HG03103 (cell line): ENCODE measurements around the gene ADAMTSL5.
A peak's percentile ranks its signal among the peaks of the same experiment; 100 is the strongest.
"Not testable (repeated sequence)": the region's sequence is repeated elsewhere in the genome, so short reads cannot be mapped to it uniquely, and the experiment has no call there.

Source experiments
- ATAC-seq: cut with Tn5 transposase; IDR thresholded peaks from one replicate; pipeline ENCODE4 v1.9.1; 2021; ENCODE audit warnings: low read depth; ENCODE audit not compliant: unreplicated experiment

The ADAMTSL5 gene

DNA sequence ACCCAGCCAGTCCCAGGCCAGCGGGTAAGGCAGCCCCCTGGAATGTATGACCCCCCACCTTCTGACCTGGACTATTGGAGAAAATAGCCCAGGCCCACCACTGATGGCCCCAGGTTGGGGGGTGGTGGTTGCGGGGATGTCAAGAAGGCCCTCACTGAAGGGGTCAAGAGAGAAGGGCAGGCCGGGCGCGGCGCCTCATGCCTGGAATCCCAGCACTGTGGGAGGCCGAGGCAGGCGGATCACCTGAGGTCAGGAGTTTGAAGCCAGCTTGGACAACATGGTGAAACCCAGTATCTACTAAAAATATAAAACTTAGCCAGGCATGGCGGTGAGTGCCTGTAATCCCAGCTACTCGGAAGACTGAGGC lies 1.5 kb upstream of the ADAMTSL5 start:
- ATAC-seq, result no peak

DNA sequence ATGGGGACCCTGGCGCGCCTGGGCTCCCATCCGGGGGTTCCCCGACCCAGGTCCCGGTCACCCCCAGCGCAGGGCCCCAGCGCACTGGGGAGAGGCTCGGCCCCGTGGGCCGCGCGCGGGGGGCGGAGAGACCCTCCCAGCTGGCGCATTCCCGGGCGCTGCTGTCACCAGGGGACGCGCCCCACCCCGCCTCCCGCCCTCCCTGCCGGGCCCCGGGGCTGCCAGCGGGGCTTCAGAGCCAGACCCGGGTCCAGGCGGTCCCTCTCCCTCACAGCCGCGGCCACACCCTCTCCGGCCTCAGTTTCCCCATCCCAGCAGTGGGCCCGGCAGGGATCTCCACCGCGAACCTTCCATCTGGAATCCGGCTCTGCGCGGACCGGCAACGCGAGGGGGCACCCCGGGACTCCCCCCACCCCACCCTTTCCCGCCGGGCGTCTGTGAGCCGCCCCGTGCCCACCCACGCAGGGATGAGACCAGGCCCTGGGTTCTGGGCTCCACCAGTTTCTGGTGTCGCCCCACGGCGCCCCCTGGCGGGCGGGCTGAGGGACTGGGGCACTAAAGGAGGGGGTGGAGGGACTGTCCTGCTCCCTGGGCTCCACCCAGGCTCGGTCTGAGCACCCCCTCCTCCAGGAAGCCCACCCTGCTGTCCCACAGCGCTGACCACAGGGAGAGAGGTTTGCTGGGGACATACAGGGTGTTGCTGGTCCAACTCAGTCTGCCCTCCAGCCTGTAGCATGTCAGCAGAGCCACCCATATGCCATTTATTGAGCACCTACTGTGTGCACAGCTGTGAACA lies 878 bp upstream of the ADAMTSL5 start:
- ATAC-seq, result no peak

DNA sequence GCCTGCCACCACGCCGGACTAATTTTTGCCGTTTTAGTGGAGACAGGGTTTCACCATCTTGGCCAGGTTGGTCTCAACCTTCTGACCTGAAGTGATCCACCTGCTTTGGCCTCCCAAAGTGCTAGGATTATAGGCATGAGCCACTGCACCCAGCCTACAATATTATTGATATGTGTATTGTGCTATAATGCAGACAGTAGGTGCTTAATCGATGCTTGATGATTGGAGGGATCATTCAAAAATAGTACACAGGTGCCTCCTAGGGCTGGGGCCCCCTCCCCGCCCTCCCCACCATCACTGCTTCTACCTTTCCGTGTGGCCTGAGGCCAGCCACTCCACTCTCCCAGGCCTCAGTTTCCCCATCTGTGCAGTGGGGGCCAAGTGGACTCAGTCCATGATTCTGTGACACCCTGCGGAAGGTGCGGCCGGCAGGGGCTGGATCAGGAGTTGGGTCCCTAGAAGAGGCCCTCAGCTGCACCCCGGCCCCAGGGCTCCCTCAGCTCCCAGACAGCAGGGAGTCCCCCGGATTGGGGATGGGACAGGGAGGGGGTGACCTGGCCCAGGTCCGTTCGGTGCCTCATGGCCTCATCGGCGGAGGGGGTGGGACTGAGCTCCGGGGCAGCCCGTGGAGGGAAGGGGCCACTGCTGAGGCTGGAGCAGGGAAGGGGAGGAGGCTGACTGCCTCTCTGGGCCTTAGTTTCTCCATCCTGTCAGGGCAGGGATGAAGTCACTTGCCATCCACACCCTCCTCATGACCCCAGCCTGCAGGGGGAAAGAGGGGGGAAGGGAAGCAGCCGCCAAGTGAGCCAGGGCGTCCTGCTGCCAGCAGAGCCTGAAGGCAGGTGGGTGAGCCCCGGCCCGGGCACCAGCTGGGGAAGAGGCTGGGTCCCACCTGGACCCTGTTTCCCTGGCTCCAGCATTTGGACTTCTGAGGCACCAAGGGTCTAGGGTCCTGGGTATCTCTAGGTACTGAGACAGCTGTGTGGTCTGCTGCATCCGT lies 1.2 kb downstream of the ADAMTSL5 start:
- ATAC-seq, result no peak

DNA sequence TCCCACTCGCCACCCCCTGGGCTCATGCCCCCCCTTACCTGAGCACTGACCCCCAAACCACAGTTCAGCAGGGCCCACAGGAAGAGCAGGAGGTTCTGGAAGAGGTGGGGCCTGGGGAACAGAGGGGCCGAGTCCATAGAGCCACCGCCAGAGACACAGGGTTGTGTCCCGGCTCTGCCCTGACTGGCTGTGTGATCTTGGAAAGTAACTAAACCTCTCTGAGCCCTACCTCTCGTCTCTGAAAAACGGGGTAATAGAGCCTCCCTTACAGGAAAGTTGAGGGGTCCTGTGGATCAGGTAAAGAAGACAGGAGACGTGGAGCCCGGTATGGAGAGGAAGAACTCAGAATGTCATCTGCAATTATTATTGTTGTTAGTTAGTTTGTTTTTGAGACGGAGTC lies 2.0 kb downstream of the ADAMTSL5 start:
- no peak for ATAC-seq

DNA sequence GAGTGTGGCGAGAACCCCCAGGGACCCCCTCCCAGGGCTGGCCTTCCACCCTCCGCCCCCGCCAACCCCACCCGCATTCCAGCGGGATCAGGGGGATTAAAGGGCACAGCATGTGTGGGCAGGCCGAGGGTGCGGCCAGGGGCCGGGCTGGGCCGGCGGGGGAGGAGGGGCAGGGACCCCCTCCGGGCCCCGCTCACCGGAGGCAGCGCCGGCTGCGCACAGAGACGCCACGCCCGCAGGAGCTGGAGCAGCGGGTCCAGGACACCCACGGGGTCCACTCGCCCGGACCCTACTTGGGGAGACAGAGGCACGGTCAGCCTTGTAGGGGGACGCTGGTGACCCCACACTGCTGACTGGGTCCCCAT lies 2.4 kb downstream of the ADAMTSL5 start:
- no peak for ATAC-seq

GRCh38 chr19:1509602-1510441 lies 3.0 kb downstream of the ADAMTSL5 start:
- no peak for ATAC-seq

DNA sequence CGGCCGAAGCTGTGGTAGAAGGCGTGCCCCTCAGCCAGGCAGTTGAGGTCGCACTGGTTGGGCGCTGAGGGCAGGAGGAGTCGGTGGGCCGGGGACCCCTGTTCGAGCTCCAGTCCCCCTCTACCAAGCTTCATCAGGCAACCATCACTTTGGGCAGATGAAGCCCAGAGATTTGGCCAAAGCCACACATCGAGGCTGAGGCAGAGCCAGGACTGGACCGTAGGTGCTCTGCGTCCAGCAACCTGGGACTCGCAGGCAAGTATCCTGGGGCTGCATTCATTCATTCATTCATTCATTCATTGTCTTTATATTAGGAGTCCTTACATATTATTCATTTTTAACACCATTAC lies 4.3 kb downstream of the ADAMTSL5 start:
- no peak for ATAC-seq

DNA sequence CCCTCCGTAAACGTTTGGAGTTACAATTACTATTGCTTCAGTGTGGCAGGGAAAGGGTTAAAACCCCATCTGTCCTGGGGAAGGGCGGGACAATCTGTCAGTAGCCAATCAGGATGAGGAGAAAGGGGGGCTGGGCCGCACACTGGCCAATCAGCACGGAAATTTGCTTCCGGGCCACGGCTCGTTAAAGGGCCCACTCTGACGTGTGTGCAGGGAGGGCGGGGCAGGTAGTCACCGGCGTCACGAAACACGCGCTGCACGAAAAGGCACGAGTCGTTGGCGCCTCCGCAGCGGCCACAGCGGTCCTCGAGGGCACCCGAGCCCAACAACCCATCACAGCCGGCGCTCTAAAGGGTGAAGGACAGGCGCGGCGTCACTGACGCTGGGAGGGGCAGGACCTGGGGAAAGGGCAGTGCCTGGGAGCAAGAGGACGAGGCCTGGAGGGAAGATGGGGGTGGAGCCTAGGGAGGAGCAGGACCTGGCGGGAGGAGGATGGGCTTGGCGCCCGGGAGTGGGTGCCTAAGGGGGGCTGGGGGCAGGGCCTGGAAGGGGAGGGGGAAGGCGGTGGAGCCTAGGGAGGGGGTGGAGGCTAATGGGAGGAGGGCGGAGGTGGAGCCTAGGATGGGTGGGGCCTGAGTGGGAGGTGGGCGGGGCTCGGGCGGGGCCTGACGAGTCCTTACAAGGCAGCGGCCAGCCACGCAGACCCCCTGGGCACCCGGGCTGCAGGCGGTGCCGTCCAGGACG lies 4.9 kb downstream of the ADAMTSL5 start:
- peak; percentile 54 for ATAC-seq

DNA sequence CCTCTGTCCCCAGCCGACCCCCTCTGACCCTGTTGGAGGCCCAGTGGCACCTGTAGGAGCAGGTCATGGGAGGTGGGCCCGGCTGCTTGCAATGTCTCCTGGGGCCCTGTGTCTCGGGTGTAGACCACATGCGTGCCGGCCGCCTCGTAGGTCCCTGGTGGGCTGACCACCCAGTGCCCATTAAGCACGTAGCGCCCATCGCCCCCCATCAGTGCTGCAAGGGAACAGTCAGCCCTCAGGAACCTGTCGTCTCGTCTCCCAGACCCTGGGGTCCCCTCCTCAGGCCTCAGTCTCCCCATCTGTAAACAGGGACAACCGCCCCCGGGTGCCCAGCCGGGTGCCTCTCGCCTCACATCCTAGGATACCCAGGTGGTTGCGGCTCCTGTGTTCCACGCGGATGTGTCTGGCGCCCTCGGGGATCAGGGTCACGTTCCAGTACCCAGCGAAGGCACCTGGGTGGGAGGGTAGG lies 5.6 kb downstream of the ADAMTSL5 start:
- ATAC-seq, result no peak

- ATAC-seq, result no peak
These were observed 6.6 kb downstream of the ADAMTSL5 start for GRCh38 chr19:1505991-1506881.

GRCh38 chr19:1505012-1505411 lies 7.8 kb downstream of the ADAMTSL5 start:
- ATAC-seq, result no peak

- no peak for ATAC-seq
These were observed 8.7 kb downstream of the ADAMTSL5 start for GRCh38 chr19:1503925-1504773.

- no peak for ATAC-seq
These were observed 9.5 kb downstream of the ADAMTSL5 start for GRCh38 chr19:1503089-1503924.

- no peak for ATAC-seq
These were observed 10.3 kb downstream of the ADAMTSL5 start for GRCh38 chr19:1502433-1503088.

GRCh38 chr19:1501200-1501595 lies 11.6 kb downstream of the ADAMTSL5 start:
- ATAC-seq, result no peak

DNA sequence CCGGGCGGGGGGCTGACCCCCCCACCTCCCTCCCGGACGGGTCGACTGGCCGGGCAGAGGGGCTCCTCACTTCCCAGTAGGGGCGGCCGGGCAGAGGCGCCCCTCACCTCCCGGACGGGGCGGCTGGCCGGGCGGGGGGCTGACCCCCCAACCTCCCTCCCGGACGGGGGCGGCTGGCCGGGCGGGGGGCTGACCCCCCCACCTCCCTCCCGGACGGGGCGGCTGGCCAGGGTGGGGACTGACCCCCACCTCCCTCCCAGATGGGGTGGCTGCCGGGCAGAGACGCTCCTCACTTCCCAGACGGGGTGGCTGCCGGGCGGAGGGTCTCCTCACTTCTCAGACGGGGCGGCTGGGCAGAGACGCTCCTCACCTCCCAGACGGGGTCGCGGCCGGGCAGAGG lies 13.6 kb downstream of the ADAMTSL5 start:
- ATAC-seq, result not testable (repeated sequence)
